Measurements from ENCODE around the gene ITPR1.

DNA sequence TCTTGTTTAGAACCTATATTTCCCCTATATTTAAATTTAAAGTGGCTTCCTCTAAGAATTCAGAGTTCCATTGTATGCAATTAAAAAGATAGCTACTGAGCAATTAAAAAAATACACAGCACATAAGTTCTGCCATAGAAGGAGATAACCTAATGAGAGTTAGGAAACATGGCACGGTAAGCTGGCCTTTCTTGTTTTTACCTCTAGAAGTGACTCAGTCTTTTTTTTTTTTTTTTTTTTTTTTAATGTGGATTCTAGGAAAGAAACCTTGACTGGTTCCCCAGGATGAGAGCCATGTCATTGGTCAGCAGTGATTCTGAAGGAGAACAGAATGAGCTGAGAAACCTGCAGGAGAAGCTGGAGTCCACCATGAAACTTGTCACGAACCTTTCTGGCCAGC, 343.4 kb downstream of the ITPR1 start:
- TF ChIP-seq POLR2AphosphoS5 (IDR thresholded peaks at IDR 0.05; ENCODE audit: borderline replicate concordance, low read depth, low read length) (no peak), EZH2 (IDR thresholded peaks at IDR 0.05) (no peak), FOXP2 (optimal IDR thresholded peaks at IDR 0.05; ENCODE audit: control extremely low read depth, extremely low read length, insufficient read depth) (no peak)

All from SK-N-MC (cell line).